KMS-11 (cell line): Measurements from ENCODE around the gene DGKQ.

ENCODE experiments used
- H2AFZ ChIP-seq: fragments of 200-600 bp; sonication (generic); 2 replicates; pipeline ENCODE4 v1.6.1; 2016; ENCODE audit warnings: antibody characterized with exemption, mixed run types, low read depth
- H3K27ac ChIP-seq: fragments of 200-600 bp; sonication (generic); 2 replicates; pipeline ENCODE4 v1.6.1; 2016; ENCODE audit warnings: mild to moderate bottlenecking, mixed run types
- H3K27me3 ChIP-seq: fragments of 200-600 bp; sonication (generic); 2 replicates; pipeline ENCODE4 v1.6.1; 2017; ENCODE audit warnings: mild to moderate bottlenecking, low read depth, mixed run types, moderate library complexity; ENCODE audit not compliant: insufficient read depth
- H3K36me3 ChIP-seq: fragments of 200-600 bp; sonication (generic); 2 replicates; pipeline ENCODE4 v1.6.1; 2017; ENCODE audit warnings: mild to moderate bottlenecking, mixed run types; ENCODE audit not compliant: insufficient read depth
- H3K4me1 ChIP-seq: fragments of 200-600 bp; sonication (generic); 2 replicates; pipeline ENCODE4 v1.6.1; 2016; ENCODE audit warnings: mild to moderate bottlenecking, low read depth, mixed run types; ENCODE audit not compliant: poor library complexity, severe bottlenecking
- H3K4me2 ChIP-seq: fragments of 200-600 bp; sonication (generic); 2 replicates; pipeline ENCODE4 v1.7.0; 2016; ENCODE audit warnings: mild to moderate bottlenecking, mixed run types
- H3K4me3 ChIP-seq: fragments of 200-600 bp; sonication (generic); IDR thresholded peaks from 2 replicates; pipeline ENCODE4 v1.6.1; 2017; ENCODE audit warnings: low read depth, low read length, mixed read lengths; ENCODE audit not compliant: insufficient read depth
- H3K79me2 ChIP-seq: fragments of 200-600 bp; sonication (generic); 2 replicates; pipeline ENCODE4 v1.6.1; 2016; ENCODE audit warnings: low read depth, mixed run types; ENCODE audit not compliant: insufficient read depth
- H3K9ac ChIP-seq: fragments of 200-600 bp; sonication (generic); 2 replicates; pipeline ENCODE4 v1.6.1; 2016; ENCODE audit warnings: mild to moderate bottlenecking, mixed run types
- H4K20me1 ChIP-seq: fragments of 200-600 bp; sonication (generic); 2 replicates; pipeline ENCODE4 v1.6.1; 2016; ENCODE audit warnings: mild to moderate bottlenecking, mixed run types; ENCODE audit not compliant: insufficient read depth
- TF ChIP-seq, protein P1 (sequence below): fragments of 200-600 bp; sonication (generic); conservative IDR thresholded peaks from 2 replicates; pipeline ENCODE4 v1.6.1; 2017; ENCODE audit warnings: low read depth, mild to moderate bottlenecking, antibody characterized with exemption, low read length, moderate library complexity, mixed read lengths

Gene DGKQ

GRCh38 chr4:953574-953915 is 19.8 kb downstream of the DGKQ start:
- TF ChIP-seq, protein P1, sequence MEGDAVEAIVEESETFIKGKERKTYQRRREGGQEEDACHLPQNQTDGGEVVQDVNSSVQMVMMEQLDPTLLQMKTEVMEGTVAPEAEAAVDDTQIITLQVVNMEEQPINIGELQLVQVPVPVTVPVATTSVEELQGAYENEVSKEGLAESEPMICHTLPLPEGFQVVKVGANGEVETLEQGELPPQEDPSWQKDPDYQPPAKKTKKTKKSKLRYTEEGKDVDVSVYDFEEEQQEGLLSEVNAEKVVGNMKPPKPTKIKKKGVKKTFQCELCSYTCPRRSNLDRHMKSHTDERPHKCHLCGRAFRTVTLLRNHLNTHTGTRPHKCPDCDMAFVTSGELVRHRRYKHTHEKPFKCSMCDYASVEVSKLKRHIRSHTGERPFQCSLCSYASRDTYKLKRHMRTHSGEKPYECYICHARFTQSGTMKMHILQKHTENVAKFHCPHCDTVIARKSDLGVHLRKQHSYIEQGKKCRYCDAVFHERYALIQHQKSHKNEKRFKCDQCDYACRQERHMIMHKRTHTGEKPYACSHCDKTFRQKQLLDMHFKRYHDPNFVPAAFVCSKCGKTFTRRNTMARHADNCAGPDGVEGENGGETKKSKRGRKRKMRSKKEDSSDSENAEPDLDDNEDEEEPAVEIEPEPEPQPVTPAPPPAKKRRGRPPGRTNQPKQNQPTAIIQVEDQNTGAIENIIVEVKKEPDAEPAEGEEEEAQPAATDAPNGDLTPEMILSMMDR = no peak
- Histone ChIP-seq H4K20me1 (no peaks in the 10 kb centered on the region), H3K27ac (no peak overlapping the region), H3K4me2 (no peak overlapping the region), H3K9ac (no peak overlapping the region), H3K36me3 (no peaks in the 10 kb centered on the region), H3K79me2 (no peaks in the 10 kb centered on the region), H3K4me3 (no peak overlapping the region), H3K27me3 (no peaks in the 10 kb centered on the region), H3K4me1 (no peaks in the 10 kb centered on the region), H2AFZ (no peak overlapping the region)

DNA sequence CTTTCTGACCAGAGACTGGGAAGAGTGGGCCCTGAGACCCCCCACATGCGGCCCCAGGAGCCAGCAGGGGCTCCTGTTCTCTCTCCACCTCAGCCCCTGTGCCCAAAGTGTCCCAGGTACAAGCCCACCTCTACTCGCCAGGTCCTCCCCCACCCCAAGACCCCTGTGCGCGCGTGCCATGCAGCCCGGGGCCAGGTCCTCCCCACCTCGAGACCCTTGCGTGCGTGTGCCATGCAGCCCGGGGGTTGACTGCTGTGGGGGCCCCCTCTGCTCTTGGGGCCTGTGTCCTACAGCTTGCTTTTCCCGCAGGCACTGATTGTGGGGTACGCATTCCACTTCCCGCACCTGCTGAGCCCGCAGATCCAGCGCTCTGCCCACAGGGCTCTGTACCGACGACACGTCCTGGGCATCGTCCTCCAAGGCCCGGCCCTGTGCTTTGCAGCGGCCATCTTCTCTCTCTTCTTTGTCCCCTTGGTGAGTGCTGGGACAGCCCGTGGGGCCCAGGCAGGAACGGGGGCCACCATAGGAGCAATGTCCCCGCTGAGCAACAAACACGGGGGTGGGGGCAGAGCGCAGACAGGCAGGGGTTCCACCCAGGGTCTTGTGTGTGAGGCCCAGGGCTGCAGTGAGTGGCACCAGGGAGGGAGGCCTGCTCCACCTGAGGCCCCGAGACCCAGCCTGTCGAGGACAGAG is 20.3 kb downstream of the DGKQ start:
- Histone ChIP-seq H2AFZ (no peak overlapping the region), H3K4me3 (no peak overlapping the region), H3K79me2 (no peaks in the 10 kb centered on the region), H3K9ac (no peak overlapping the region), H3K27me3 (no peaks in the 10 kb centered on the region), H3K36me3 (no peaks in the 10 kb centered on the region), H3K4me2 (no peak overlapping the region), H3K4me1 (no peaks in the 10 kb centered on the region), H3K27ac (no peak overlapping the region), H4K20me1 (no peaks in the 10 kb centered on the region)
- TF ChIP-seq, protein P1 = no peak

- Histone ChIP-seq H3K27ac (no peak overlapping the region), H2AFZ (no peak overlapping the region), H3K4me2 (no peak overlapping the region), H4K20me1 (no peaks in the 10 kb centered on the region), H3K4me1 (no peaks in the 10 kb centered on the region), H3K27me3 (no peaks in the 10 kb centered on the region), H3K36me3 (no peaks in the 10 kb centered on the region), H3K4me3 (no peak overlapping the region), H3K9ac (no peak overlapping the region), H3K79me2 (no peaks in the 10 kb centered on the region)
- TF ChIP-seq, protein P1 = no peak
Observed at GRCh38 chr4:951594-952468, 21.5 kb downstream of the DGKQ start.

- Histone ChIP-seq H4K20me1 (no peaks in the 10 kb centered on the region), H3K4me2 (no peak overlapping the region), H2AFZ (no peak overlapping the region), H3K79me2 (no peaks in the 10 kb centered on the region), H3K4me3 (no peak overlapping the region), H3K27ac (no peak overlapping the region), H3K9ac (no peak overlapping the region), H3K36me3 (no peaks in the 10 kb centered on the region), H3K27me3 (no peaks in the 10 kb centered on the region), H3K4me1 (no peaks in the 10 kb centered on the region)
- TF ChIP-seq, protein P1 = no peak
Observed at GRCh38 chr4:951186-951585, 22.2 kb downstream of the DGKQ start.
